Activated CD8-positive, alpha-beta T cell treated with anti-CD3 and anti-CD28 coated beads for 36 hours (primary cell): ENCODE data around the gene SVEP1. TPM values are rescaled to one million over a fixed set of nuclear protein-coding genes. Genes with fewer than 3 reads are reported as not detected.

ENCODE experiments used
- ATAC-seq: fragments of 200-7000 bp; cut with Tn5 transposase; one replicate; pipeline ENCODE4 v1.10.0; 2021; ENCODE audit warnings: mild to moderate bottlenecking, moderate library complexity
- CTCF ChIA-PET: fragments of 350-600 bp; sonication (Branson Sonifier 250); formaldehyde crosslinking; loops from one replicate; lab custom pipeline; 2021; ENCODE audit warnings: antibody characterized with exemption; lab: Charles Lee
- POLR2A ChIA-PET: fragments of 350-600 bp; sonication (Branson Sonifier 250); formaldehyde crosslinking; loops from one replicate; lab custom pipeline; 2021; ENCODE audit warnings: antibody characterized with exemption; lab: Charles Lee
- DNase-seq: peaks from one replicate; pipeline ENCODE4 v3.0.0-alpha.2; 2020
- H3K27ac Mint-ChIP-seq: one replicate; pipeline ENCODE4 v1.8.0; 2021; ENCODE audit warnings: mild to moderate bottlenecking, mixed read lengths
- H3K27me3 Mint-ChIP-seq: one replicate; pipeline ENCODE4 v1.8.0; 2021; ENCODE audit warnings: mixed read lengths
- H3K36me3 Mint-ChIP-seq: one replicate; pipeline ENCODE4 v1.8.0; 2021; ENCODE audit warnings: low read depth, mixed read lengths
- H3K4me1 Mint-ChIP-seq: one replicate; pipeline ENCODE4 v1.8.0; 2021; ENCODE audit warnings: low read depth, mixed read lengths
- H3K4me3 Mint-ChIP-seq: one replicate; pipeline ENCODE4 v1.8.0; 2021; ENCODE audit warnings: mild to moderate bottlenecking, moderate library complexity, mixed read lengths
- H3K9me3 Mint-ChIP-seq: one replicate; pipeline ENCODE4 v1.8.0; 2021; ENCODE audit warnings: mixed read lengths
- intact Hi-C: fragments of 100-400 bp; cut with micrococcal nuclease; formaldehyde crosslinking; loops from one replicate; pipeline ENCODE4 v1.10.0; 2022
- total RNA-seq, 2 experiments: library from RNA; stranded (reverse); gene quantifications; one replicate each; pipeline ENCODE4 v1.2.3, GENCODE V29; 2021
- TF ChIP-seq, protein P1 (sequence below): fragments of 200-600 bp; IDR thresholded peaks from one replicate; pipeline ENCODE4 v1.8.0; 2022; ENCODE audit warnings: antibody characterized with exemption, mild to moderate bottlenecking

Gene SVEP1
- total RNA-seq, 2 experiments from 2014 or later = not detected

DNA sequence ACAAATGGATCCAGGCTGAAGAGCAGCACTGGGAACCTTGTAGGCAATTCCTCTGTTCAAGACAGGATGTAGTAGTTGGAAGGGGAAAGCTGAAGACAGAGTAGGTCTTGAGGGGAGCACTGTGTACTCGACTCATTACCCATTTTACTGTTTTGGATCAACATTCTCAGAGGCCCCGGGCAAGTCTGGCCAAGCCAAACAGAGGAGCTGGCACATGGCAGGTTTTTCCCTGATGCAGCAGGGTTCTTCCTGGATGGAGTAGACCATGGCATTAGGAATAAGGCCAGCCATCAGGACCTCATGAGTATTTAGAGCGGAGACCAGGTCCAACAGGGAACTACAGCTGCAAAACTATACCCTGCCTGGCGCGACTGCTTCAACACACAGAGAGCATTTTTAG is 4.4 kb downstream of the SVEP1 start:
- intact Hi-C loops = no loop called here
- ATAC-seq = no peak
- CTCF ChIA-PET = no interaction called here
- H3K9me3 Mint-ChIP-seq = no peaks in the 10 kb centered on the region
- H3K27ac Mint-ChIP-seq = no peak overlapping the region
- POLR2A ChIA-PET = no interaction called here
- H3K27me3 Mint-ChIP-seq = peaks cover 23% of the 10 kb centered on the region
- H3K4me3 Mint-ChIP-seq = no peak overlapping the region
- peaks cover 2% of the 10 kb centered on the region for H3K4me1 Mint-ChIP-seq
- TF ChIP-seq, protein P1, sequence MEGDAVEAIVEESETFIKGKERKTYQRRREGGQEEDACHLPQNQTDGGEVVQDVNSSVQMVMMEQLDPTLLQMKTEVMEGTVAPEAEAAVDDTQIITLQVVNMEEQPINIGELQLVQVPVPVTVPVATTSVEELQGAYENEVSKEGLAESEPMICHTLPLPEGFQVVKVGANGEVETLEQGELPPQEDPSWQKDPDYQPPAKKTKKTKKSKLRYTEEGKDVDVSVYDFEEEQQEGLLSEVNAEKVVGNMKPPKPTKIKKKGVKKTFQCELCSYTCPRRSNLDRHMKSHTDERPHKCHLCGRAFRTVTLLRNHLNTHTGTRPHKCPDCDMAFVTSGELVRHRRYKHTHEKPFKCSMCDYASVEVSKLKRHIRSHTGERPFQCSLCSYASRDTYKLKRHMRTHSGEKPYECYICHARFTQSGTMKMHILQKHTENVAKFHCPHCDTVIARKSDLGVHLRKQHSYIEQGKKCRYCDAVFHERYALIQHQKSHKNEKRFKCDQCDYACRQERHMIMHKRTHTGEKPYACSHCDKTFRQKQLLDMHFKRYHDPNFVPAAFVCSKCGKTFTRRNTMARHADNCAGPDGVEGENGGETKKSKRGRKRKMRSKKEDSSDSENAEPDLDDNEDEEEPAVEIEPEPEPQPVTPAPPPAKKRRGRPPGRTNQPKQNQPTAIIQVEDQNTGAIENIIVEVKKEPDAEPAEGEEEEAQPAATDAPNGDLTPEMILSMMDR = no peak
- no peaks in the 10 kb centered on the region for H3K36me3 Mint-ChIP-seq
- no peak for DNase-seq

DNA sequence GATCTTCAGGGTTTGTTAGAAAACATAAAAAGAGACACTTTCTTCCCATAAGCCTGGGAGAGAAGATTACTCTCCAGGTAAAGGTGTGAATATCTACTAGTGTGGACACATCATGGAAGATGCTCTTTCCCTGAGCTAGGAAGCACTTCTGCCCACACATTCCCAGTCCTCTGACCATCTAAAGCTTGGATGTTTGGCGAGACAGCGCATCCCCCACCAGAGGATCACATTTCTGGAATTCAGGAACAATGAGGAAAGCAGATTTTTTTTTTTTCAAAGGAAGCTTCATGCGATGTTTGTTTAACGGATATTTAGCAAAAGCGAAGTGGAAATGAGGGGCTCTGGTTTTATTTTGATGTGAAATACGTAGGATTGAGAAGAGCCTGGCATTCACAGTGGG is 6.2 kb downstream of the SVEP1 start:
- TF ChIP-seq, protein P1 = no peak
- ATAC-seq (no peak), DNase-seq (no peak)
- Mint-ChIP-seq H3K4me3 (no peak overlapping the region), H3K36me3 (no peaks in the 10 kb centered on the region), H3K27me3 (peaks cover 8% of the 10 kb centered on the region), H3K4me1 (no peaks in the 10 kb centered on the region), H3K27ac (no peak overlapping the region), H3K9me3 (no peaks in the 10 kb centered on the region)
- ChIA-PET POLR2A (no interaction called here), CTCF (no interaction called here)
- intact Hi-C loops = no loop called here

DNA sequence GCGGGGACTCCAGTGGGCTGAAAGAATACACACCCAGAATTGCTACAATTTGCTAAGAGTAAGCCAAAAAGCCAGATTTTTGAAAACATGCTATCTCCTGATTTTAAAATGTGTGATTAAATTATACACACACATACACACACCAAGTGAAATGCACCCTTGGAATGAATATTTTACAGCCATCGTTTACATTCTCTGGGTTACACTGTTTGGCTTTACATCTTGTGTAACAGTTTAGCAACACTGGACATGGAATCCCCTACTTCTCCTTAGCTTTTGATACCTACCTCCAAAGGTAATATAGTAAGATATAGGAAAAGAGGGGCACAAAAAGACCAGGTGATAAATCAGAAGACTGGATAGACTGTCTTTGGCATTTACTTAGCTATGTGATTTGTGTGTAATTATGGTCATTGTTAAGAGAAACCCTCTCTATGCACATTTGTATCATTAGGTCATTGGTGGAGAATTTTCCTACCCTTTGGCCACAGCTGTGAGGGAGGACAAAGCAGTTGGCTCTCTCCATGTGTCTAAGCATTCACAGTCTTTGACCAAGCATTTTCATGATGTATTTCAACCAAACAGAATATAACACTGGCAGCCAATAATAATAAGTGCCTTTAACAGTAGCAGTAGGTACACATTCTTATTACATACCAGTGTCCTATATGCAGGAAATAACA is 7.6 kb downstream of the SVEP1 start:
- ChIA-PET CTCF (interaction anchor here (0.9 kb wide), 1 partner anchor 52 kb away, joined by 3 read pairs; no protein-coding TSS in a partner anchor), POLR2A (no interaction called here)
- H3K4me3 Mint-ChIP-seq = no peak overlapping the region
- no peaks in the 10 kb centered on the region for H3K27me3 Mint-ChIP-seq
- no peak for DNase-seq
- no peaks in the 10 kb centered on the region for H3K4me1 Mint-ChIP-seq
- no peak for ATAC-seq
- H3K27ac Mint-ChIP-seq = no peak overlapping the region
- H3K9me3 Mint-ChIP-seq = no peaks in the 10 kb centered on the region
- intact Hi-C loops = no loop called here
- TF ChIP-seq, protein P1 = no peak
- no peaks in the 10 kb centered on the region for H3K36me3 Mint-ChIP-seq

DNA sequence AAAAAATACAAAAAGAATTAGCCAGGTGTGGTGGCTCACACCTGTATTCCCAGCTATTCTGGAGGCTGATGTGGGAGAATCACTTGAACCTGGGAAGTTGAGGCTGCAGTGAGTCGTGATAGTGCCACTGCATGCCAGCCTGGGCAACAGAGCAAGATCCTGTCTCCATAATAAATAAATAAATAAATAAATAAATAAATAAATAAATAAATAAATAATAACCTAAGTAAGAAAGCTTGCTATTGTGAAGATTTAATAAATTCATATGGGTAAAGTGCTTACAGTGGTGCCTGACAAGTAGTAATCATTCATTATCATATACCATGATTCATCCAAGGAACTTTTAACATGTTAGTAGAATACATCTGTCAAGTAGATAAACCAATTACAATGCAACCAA is 13.4 kb downstream of the SVEP1 start:
- Mint-ChIP-seq H3K27ac (no peak overlapping the region), H3K4me3 (no peak overlapping the region), H3K4me1 (no peaks in the 10 kb centered on the region), H3K36me3 (no peaks in the 10 kb centered on the region), H3K27me3 (no peaks in the 10 kb centered on the region), H3K9me3 (no peaks in the 10 kb centered on the region)
- ATAC-seq (no peak), DNase-seq (no peak)
- TF ChIP-seq, protein P1 = no peak
- ChIA-PET POLR2A (no interaction called here), CTCF (no interaction called here)
- intact Hi-C loops = no loop called here

DNA sequence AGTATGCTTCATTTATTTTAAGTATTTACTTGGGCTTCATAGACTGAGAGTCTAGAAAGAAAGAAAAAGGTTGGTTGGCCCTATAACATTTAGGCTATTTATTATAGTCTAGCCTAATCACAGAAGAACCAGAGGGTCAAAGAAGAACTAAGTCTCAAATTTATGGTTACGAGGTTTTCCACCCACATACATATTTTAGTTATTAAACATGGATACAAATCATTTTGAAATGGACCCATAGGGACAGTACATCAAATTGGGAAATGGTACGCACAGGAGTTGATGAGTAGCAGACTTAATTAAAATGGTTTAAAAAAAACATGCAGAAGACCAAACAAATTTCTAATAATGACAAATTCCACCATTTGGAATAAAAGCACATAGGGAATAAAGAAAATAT is 17.7 kb downstream of the SVEP1 start:
- Mint-ChIP-seq H3K4me1 (no peaks in the 10 kb centered on the region), H3K4me3 (no peak overlapping the region), H3K9me3 (no peaks in the 10 kb centered on the region), H3K36me3 (no peaks in the 10 kb centered on the region), H3K27me3 (no peaks in the 10 kb centered on the region), H3K27ac (no peak overlapping the region)
- POLR2A ChIA-PET = no interaction called here
- TF ChIP-seq, protein P1 = no peak
- CTCF ChIA-PET = no interaction called here
- intact Hi-C loops = no loop called here
- ATAC-seq = no peak
- no peak for DNase-seq
